ENCODE measurements around the gene CCL11.

GRCh38 chr17:34287875-34288274 lies 2.3 kb downstream of the CCL11 start:
- TF ChIP-seq CTCF (IDR thresholded peaks at IDR 0.05) (no peak), POLR2A (IDR thresholded peaks at IDR 0.05) (no peak)

Data from esophagus squamous epithelium (tissue), 4 donors.